Mononuclear cell (primary cell): ENCODE data around the gene PGD. TPM values are rescaled to one million over a fixed set of nuclear protein-coding genes. Genes with fewer than 3 reads are reported as not detected.

Experiments
- H3K27me3 ChIP-seq: 2 replicates; pipeline ENCODE4 v1.6.0; 2011; ENCODE audit warnings: low read length, control low read depth; ENCODE audit not compliant: insufficient read depth
- H3K4me1 ChIP-seq: 2 replicates; pipeline ENCODE4 v1.5.1; 2011; ENCODE audit warnings: mild to moderate bottlenecking, low read length, control low read depth; ENCODE audit not compliant: insufficient read depth
- H3K4me3 ChIP-seq: 2 replicates; pipeline ENCODE4 v1.5.1; 2011; ENCODE audit warnings: mild to moderate bottlenecking, low read length, moderate library complexity
- H3K9me3 ChIP-seq: 2 replicates; pipeline ENCODE4 v1.5.1; 2011; ENCODE audit warnings: low read depth, mild to moderate bottlenecking, control low read depth, low read length
- total RNA-seq: library from RNA; depleted of rRNA; stranded (reverse); fragments of >200 nt; gene quantifications from one replicate; pipeline ENCODE4 v1.2.3, GENCODE V29; 2012

PGD gene
- total RNA-seq, 1 donor: 67.1 TPM

- H3K4me3 ChIP-seq: no peak overlapping the region
- H3K9me3 ChIP-seq: no peaks in the 10 kb centered on the region
- no peaks in the 10 kb centered on the region for H3K27me3 ChIP-seq
- peaks cover 11% of the 10 kb centered on the region for H3K4me1 ChIP-seq
Observed at GRCh38 chr1:10467078-10467477, 68.2 kb downstream of the PGD start.

GRCh38 chr1:10470043-10470442 is 71.2 kb downstream of the PGD start:
- Histone ChIP-seq H3K4me1 (peaks cover 28% of the 10 kb centered on the region), H3K4me3 (no peak overlapping the region), H3K9me3 (no peaks in the 10 kb centered on the region)

More at GRCh38 chr1:10470043-10470442, 71.2 kb downstream of the PGD start:
- no peaks in the 10 kb centered on the region for H3K27me3 ChIP-seq

Other genes starting within 250 kb of the PGD start
- 20.7 TPM for gene KIF1B, start 188.5 kb upstream of the PGD start, total RNA-seq
- gene CENPS, start 31.4 kb downstream of the PGD start, total RNA-seq: 1.8 TPM
- 0.10 TPM for gene CORT, start 51.0 kb downstream of the PGD start, total RNA-seq
- 8.2 TPM for gene DFFA, start 73.5 kb downstream of the PGD start, total RNA-seq
- gene PEX14, start 75.9 kb downstream of the PGD start, total RNA-seq: 7.1 TPM